ENCODE measurements around the gene DCDC2B. TPM values are rescaled to one million over a fixed set of nuclear protein-coding genes. Genes with fewer than 3 reads are reported as not detected.
A peak's percentile ranks its signal among the peaks of the same experiment; 100 is the strongest.

Gene DCDC2B
- total RNA-seq, 1 experiment from 2014 or later = 0.27 TPM

GRCh38 chr1:32198237-32199042, 10.4 kb upstream of the DCDC2B start:
- no peaks in the 10 kb centered on the region for H4K20me1 ChIP-seq (ENCODE audit: insufficient read depth)
- RAD21 ChIA-PET (ENCODE audit: low non-redundant PET in 1 of 2, low total read pairs in 2 of 2, uncharacterized antibody in 2 of 2, unreplicated experiment in 2 of 2) = no interaction called here
- POLR2A ChIA-PET = no interaction called here
- H3K4me1 ChIP-seq (ENCODE audit: control insufficient read depth in 1 of 2, insufficient read depth in 2 of 2, low read length in 2 of 2) = peaks cover 5 to 21% of the 10 kb centered on the region in 2 experiments; a peak in 3 of 4 replicates
- TF ChIP-seq JUND (IDR thresholded peaks at IDR 0.05) (no peak), POLR2AphosphoS5 (IDR thresholded peaks at IDR 0.05; ENCODE audit: low read depth, low read length) (peak; percentile 35; the same call in 1 of the 2 replicates)
- no peaks in the 10 kb centered on the region for H3K9me3 ChIP-seq (ENCODE audit: control insufficient read depth in 1 of 2, insufficient read depth in 1 of 2, low read depth in 1 of 2, low read length in 2 of 2)
- H3K4me2 ChIP-seq (ENCODE audit: low read length) = no peak overlapping the region
- intact Hi-C loops (cut with micrococcal nuclease) = no loop called here
- no peaks in the 10 kb centered on the region for H3K9me2 ChIP-seq (ENCODE audit: insufficient read depth)
- no peak overlapping the region for H3K9ac ChIP-seq (ENCODE audit: low read length)
- no peaks in the 10 kb centered on the region for H3K79me2 ChIP-seq (ENCODE audit: insufficient read depth, low read length)
- no peak overlapping the region for H3K27ac ChIP-seq (ENCODE audit: low read depth, low read length)
- H3K4me3 ChIP-seq (replicated peaks in 1 of 2; ENCODE audit: low read depth in 1 of 2, low read length in 2 of 2) = no peak overlapping the region
- no peaks in the 10 kb centered on the region for H3K27me3 ChIP-seq (ENCODE audit: insufficient read depth, low read length)
- peaks cover 16 to 38% of the 10 kb centered on the region in 2 experiments for H3K36me3 ChIP-seq (ENCODE audit: control insufficient read depth in 1 of 2, insufficient read depth in 2 of 2, low read length in 2 of 2)
- no peak for DNase-seq (ENCODE audit: low read depth, low spot score)
- CTCF ChIA-PET = interaction anchor here (1.1 kb wide), 1 partner anchor 12 kb away, joined by 3 read pairs; no protein-coding TSS in a partner anchor
- no peak overlapping the region for H2AFZ ChIP-seq (ENCODE audit: low read depth, low read length, poor library complexity, severe bottlenecking)
- no TSS peak for BruUV-seq (replicated peaks)
- ATAC-seq = no peak

DNA sequence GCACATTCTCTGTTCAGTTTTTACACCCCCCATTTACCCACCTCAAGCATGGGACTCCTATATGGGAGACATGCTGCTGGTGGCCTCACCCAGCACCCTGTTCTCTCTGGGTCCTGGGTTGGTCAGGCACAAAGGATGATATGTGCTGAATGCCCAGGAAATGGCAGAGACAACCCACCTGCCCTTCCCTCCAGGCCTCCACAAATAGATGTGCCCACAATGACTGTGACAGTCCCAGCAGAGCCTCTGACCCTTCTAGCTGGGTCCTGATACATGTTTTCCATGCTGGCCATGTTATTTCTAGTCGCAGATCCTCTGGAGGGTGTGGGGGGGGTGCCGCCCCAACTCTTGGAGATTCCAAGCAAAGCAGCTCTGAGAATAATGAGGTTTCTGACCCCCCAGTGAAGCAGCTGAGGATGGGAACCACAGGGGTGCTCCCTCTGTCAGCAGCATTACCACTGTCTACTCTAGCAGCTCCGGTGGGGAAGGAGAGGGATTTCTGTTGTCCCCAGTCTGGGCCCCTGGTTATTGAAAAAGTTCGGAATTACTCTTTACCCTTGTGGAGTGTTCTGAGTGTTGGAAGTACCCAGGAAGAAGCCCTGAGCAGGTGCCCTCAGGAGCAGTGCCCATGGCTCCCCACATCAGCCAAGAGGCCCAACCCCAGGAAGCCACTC, 9.7 kb upstream of the DCDC2B start:
- DNase-seq (ENCODE audit: low read depth, low spot score) (no peak), ATAC-seq (0 out of 2 replicates have a peak, but pooled peaks have one; percentile 10)
- BruUV-seq (replicated peaks) = no TSS peak
- peaks cover 5 to 21% of the 10 kb centered on the region in 2 experiments; a peak in 3 of 4 replicates for H3K4me1 ChIP-seq (ENCODE audit: control insufficient read depth in 1 of 2, insufficient read depth in 2 of 2, low read length in 2 of 2)
- no peak overlapping the region for H3K4me2 ChIP-seq (ENCODE audit: low read length)
- ChIA-PET POLR2A (no interaction called here), CTCF (no interaction called here), RAD21 (ENCODE audit: low non-redundant PET in 1 of 2, low total read pairs in 2 of 2, uncharacterized antibody in 2 of 2, unreplicated experiment in 2 of 2) (no interaction called here)
- no peak overlapping the region for H3K27ac ChIP-seq (ENCODE audit: low read depth, low read length)
- no peaks in the 10 kb centered on the region for H3K9me2 ChIP-seq (ENCODE audit: insufficient read depth)
- H2AFZ ChIP-seq (ENCODE audit: low read depth, low read length, poor library complexity, severe bottlenecking) = no peak overlapping the region
- no peaks in the 10 kb centered on the region for H4K20me1 ChIP-seq (ENCODE audit: insufficient read depth)
- no peak overlapping the region for H3K9ac ChIP-seq (ENCODE audit: low read length)
- H3K9me3 ChIP-seq (ENCODE audit: control insufficient read depth in 1 of 2, insufficient read depth in 1 of 2, low read depth in 1 of 2, low read length in 2 of 2) = no peaks in the 10 kb centered on the region
- TF ChIP-seq ZFX (IDR thresholded peaks at IDR 0.05) = no peak
- peak; percentile 23; the same call in 1 of the 2 replicates for TF ChIP-seq POLR2AphosphoS5 (IDR thresholded peaks at IDR 0.05; ENCODE audit: low read depth, low read length)
- intact Hi-C loops (cut with micrococcal nuclease) = no loop called here
- H3K36me3 ChIP-seq (ENCODE audit: control insufficient read depth in 1 of 2, insufficient read depth in 2 of 2, low read length in 2 of 2) = peaks cover 10 to 32% of the 10 kb centered on the region in 2 experiments
- H3K79me2 ChIP-seq (ENCODE audit: insufficient read depth, low read length) = no peaks in the 10 kb centered on the region
- no peaks in the 10 kb centered on the region for H3K27me3 ChIP-seq (ENCODE audit: insufficient read depth, low read length)
- no peak overlapping the region for H3K4me3 ChIP-seq (replicated peaks in 1 of 2; ENCODE audit: low read depth in 1 of 2, low read length in 2 of 2)

Measured in HCT116 (cell line).